ENCODE measurements around the gene LRRC4. TPM values are rescaled to one million over a fixed set of nuclear protein-coding genes. Genes with fewer than 3 reads are reported as not detected.

Gene LRRC4
- total RNA-seq, 2 experiments from 2014 or later, result not detected

GRCh38 chr7:128063088-128063487 lies 31.9 kb upstream of the LRRC4 start:
- intact Hi-C loops (cut with micrococcal nuclease), result no loop called here
- POLR2A ChIA-PET, result interaction anchor here (0.7 to 1.1 kb wide), 3 partner anchors 12 to 44 kb away, joined by 3 read pairs; no protein-coding TSS in a partner anchor
- H3K4me3 Mint-ChIP-seq, result no peak overlapping the region
- peaks cover 6% of the 10 kb centered on the region for H3K36me3 Mint-ChIP-seq (ENCODE audit: low read depth)
- no peaks in the 10 kb centered on the region for H3K27me3 Mint-ChIP-seq
- no peaks in the 10 kb centered on the region for H3K9me3 Mint-ChIP-seq
- H3K27ac Mint-ChIP-seq, result no peak overlapping the region
- peaks cover 42% of the 10 kb centered on the region for H3K4me1 Mint-ChIP-seq (ENCODE audit: low read depth)
- TF ChIP-seq, protein P1, sequence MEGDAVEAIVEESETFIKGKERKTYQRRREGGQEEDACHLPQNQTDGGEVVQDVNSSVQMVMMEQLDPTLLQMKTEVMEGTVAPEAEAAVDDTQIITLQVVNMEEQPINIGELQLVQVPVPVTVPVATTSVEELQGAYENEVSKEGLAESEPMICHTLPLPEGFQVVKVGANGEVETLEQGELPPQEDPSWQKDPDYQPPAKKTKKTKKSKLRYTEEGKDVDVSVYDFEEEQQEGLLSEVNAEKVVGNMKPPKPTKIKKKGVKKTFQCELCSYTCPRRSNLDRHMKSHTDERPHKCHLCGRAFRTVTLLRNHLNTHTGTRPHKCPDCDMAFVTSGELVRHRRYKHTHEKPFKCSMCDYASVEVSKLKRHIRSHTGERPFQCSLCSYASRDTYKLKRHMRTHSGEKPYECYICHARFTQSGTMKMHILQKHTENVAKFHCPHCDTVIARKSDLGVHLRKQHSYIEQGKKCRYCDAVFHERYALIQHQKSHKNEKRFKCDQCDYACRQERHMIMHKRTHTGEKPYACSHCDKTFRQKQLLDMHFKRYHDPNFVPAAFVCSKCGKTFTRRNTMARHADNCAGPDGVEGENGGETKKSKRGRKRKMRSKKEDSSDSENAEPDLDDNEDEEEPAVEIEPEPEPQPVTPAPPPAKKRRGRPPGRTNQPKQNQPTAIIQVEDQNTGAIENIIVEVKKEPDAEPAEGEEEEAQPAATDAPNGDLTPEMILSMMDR (IDR thresholded peaks at IDR 0.05), result no peak
- CTCF ChIA-PET, result interaction anchor here (1.1 to 2.6 kb wide), 2 partner anchors 19 to 146 kb away, joined by 4 to 5 read pairs; no protein-coding TSS in a partner anchor
- no peak for DNase-seq
- ATAC-seq, result no peak

GRCh38 chr7:128060018-128060417 lies 28.8 kb upstream of the LRRC4 start:
- Mint-ChIP-seq H3K4me1 (ENCODE audit: low read depth) (peaks cover 46% of the 10 kb centered on the region), H3K9me3 (no peaks in the 10 kb centered on the region), H3K27ac (peak overlapping the region; percentile 21), H3K36me3 (ENCODE audit: low read depth) (peaks cover 6% of the 10 kb centered on the region), H3K27me3 (no peaks in the 10 kb centered on the region), H3K4me3 (no peak overlapping the region)
- CTCF ChIA-PET, result interaction anchor here (0.8 to 1.4 kb wide), 3 partner anchors 76 to 268 kb away, joined by 3 to 4 read pairs (median 3); no protein-coding TSS in a partner anchor
- POLR2A ChIA-PET, result no interaction called here
- intact Hi-C loops (cut with micrococcal nuclease), result no loop called here
- TF ChIP-seq, protein P1 (IDR thresholded peaks at IDR 0.05), result no peak
- DNase-seq (no peak), ATAC-seq (no peak)

DNA sequence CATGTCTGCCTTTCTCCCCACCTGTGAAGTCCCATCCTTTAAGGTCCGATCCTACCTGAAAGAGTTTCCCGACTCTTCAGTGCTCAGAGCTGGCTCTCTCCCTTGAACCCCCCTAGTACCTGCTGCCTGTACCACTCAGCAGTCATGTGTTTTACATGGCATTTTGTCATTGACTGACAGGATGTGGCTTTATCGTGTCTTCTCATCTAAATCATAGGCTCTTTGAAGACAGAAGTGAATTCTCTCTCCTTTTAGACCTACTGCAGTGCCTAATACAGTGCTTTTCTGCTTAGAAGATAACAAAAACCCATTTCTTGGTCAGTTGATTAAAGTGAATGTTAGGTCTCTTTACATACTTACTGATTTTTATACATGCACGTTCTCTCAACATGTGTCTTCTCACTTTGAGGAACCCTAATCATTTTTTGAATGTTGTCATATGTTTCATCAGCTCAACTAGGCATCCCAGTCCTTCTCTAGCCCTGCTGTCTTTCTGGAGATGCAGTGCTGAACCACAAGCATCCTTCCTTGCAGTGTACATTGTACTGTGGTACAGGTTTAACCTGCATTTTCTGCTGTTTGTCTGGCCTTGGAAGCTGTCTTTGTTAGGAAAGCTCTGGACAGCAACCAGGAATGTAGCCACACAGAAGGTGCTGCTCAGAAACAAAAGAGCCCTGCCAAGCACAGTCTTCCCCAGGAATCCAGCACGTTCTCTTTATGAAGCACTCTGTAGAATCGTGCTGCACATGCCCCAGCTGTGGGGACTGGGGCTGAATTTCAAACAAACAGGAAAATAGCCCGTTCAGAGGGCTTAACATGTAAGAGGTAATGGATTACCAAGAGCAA lies 28.1 kb upstream of the LRRC4 start:
- Mint-ChIP-seq H3K27me3 (no peaks in the 10 kb centered on the region), H3K4me3 (no peak overlapping the region), H3K27ac (peak overlapping the region; percentile 9), H3K4me1 (ENCODE audit: low read depth) (peaks cover 42% of the 10 kb centered on the region), H3K36me3 (ENCODE audit: low read depth) (peaks cover 8% of the 10 kb centered on the region), H3K9me3 (no peaks in the 10 kb centered on the region)
- ATAC-seq (peak; percentile 91), DNase-seq (peak; percentile 26)
- intact Hi-C loops (cut with micrococcal nuclease), result no loop called here
- ChIA-PET POLR2A (interaction anchor here (0.7 to 1.0 kb wide), 3 partner anchors 45 to 111 kb away, joined by 3 to 4 read pairs (median 3); no protein-coding TSS in a partner anchor), CTCF (interaction anchor here (0.8 to 1.4 kb wide), 5 partner anchors 9 to 267 kb away, joined by 3 to 4 read pairs (median 3); no protein-coding TSS in a partner anchor)
- TF ChIP-seq, protein P1 (IDR thresholded peaks at IDR 0.05), result no peak

DNA sequence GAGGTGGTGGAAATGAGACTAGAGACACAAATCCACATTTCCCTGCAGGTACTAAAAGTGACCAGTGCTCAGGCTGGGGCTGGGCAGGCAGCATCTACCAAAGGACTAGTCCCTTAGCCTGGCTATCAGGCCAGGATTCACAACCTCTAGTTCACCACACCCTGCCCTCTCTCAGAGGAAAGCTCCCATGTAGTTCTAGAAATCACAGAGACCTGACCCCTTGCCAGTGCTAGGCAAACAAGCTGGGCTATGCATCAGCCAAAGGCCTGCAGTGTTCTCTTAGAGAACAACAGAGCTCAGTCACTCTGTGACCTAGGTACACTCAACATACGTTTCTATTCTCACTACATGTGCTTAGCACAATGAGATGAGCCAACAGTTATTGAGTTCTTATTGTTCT lies 26.7 kb upstream of the LRRC4 start:
- no peaks in the 10 kb centered on the region for H3K9me3 Mint-ChIP-seq
- CTCF ChIA-PET, result interaction anchor here (0.7 to 1.2 kb wide), 2 partner anchors 78 to 151 kb away, joined by 3 read pairs; no protein-coding TSS in a partner anchor
- ATAC-seq (no peak), DNase-seq (no peak)
- H3K27ac Mint-ChIP-seq, result no peak overlapping the region
- POLR2A ChIA-PET, result interaction anchor here (0.7 to 1.0 kb wide), 2 partner anchors 110 to 392 kb away, joined by 3 read pairs; no protein-coding TSS in a partner anchor
- H3K4me3 Mint-ChIP-seq, result no peak overlapping the region
- no peaks in the 10 kb centered on the region for H3K27me3 Mint-ChIP-seq
- H3K36me3 Mint-ChIP-seq (ENCODE audit: low read depth), result peaks cover 8% of the 10 kb centered on the region
- intact Hi-C loops (cut with micrococcal nuclease), result no loop called here
- peaks cover 39% of the 10 kb centered on the region for H3K4me1 Mint-ChIP-seq (ENCODE audit: low read depth)
- TF ChIP-seq, protein P1 (IDR thresholded peaks at IDR 0.05), result no peak

DNA sequence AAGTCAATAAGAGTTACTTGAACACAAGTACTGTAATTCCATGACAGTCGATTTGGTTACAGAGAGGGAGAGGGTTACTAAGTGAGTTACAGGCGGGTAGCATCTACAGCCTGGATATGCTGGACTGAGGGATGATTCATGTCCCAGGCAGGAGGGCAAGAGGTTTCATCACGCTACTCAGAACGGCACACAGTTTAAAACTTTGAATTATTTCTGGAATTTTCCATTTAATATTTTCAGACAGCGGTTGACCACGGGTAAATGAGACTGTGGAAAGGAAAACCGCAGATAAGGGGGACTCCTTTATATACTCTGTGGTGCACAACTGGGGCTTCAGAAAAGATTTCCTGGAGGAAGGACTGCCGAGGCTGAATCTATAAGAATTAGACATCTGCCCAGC lies 25.7 kb upstream of the LRRC4 start:
- no peak for ATAC-seq
- Mint-ChIP-seq H3K36me3 (ENCODE audit: low read depth) (peaks cover 8% of the 10 kb centered on the region), H3K27ac (no peak overlapping the region), H3K4me3 (no peak overlapping the region), H3K4me1 (ENCODE audit: low read depth) (peaks cover 47% of the 10 kb centered on the region), H3K27me3 (no peaks in the 10 kb centered on the region), H3K9me3 (no peaks in the 10 kb centered on the region)
- TF ChIP-seq, protein P1 (IDR thresholded peaks at IDR 0.05), result no peak
- DNase-seq, result no peak
- intact Hi-C loops (cut with micrococcal nuclease), result no loop called here
- ChIA-PET CTCF (no interaction called here), POLR2A (no interaction called here)
